GM21825 (cell line): Measurements from ENCODE around the gene FOXO4.

ENCODE experiments used
- ATAC-seq: cut with Tn5 transposase; IDR thresholded peaks from one replicate; pipeline ENCODE4 v1.9.1; 2021; ENCODE audit warnings: mild to moderate bottlenecking, moderate library complexity; ENCODE audit not compliant: unreplicated experiment

The FOXO4 gene

GRCh38 chrX:71131510-71131909 is 35.9 kb downstream of the FOXO4 start:
- ATAC-seq: no peak

GRCh38 chrX:71140440-71140839 is 44.8 kb downstream of the FOXO4 start:
- no peak for ATAC-seq

GRCh38 chrX:71143508-71143907 is 47.9 kb downstream of the FOXO4 start:
- no peak for ATAC-seq

- ATAC-seq: no peak
Measured at GRCh38 chrX:71144651-71145050, 49.0 kb downstream of the FOXO4 start, which contains the start of gene NLGN3. Gene NLGN3 (plus strand): TSS chrX:71144841. CDS start chrX:71147750, 2,909 bp downstream.

DNA sequence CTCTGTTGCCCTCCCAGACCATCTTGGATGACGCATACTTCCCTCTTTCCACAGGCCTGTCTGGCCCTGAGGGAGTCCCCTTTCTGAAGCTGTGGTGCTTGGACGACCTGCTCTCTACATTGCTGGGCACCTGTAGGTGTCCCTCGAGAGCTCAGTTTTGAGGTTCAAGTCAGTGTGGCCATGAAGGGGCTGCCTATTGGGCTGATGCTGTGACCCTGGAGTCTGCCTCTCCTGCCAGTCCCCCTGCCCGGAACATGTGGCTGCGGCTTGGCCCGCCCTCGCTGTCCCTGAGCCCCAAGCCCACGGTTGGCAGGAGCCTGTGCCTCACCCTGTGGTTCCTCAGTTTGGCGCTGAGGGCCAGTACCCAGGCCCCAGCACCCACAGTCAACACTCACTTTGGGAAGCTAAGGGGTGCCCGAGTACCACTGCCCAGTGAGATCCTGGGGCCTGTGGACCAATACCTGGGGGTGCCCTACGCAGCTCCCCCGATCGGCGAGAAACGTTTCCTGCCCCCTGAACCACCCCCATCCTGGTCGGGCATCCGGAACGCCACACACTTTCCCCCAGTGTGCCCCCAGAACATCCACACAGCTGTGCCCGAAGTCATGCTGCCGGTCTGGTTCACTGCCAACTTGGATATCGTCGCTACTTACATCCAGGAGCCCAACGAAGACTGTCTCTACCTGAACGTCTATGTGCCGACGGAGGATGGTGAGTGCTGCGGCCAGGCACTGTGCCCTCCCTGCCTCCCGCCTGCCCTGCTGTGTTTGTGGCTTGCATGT is 52.0 kb downstream of the FOXO4 start:
- no peak for ATAC-seq

GRCh38 chrX:71148278-71148663 is 52.6 kb downstream of the FOXO4 start:
- no peak for ATAC-seq

- no peak for ATAC-seq
Measured at GRCh38 chrX:71151366-71151765, 55.7 kb downstream of the FOXO4 start.
